K562 (cell line): ENCODE measurements around the gene ARHGEF17.

Source experiments
- GABPA ChIP-seq: fragments of 200-800 bp; sonication (Bioruptor generic); conservative IDR thresholded peaks from 2 replicates; pipeline ENCODE4 v1.6.1; 2016; ENCODE audit warnings: low read depth, missing genetic modification characterization, missing compliant biosample characterization
- NFE2L1 ChIP-seq: fragments of 450-650 bp; IDR thresholded peaks from 2 replicates; pipeline ENCODE4 v1.6.1; 2016; ENCODE audit warnings: missing genetic modification characterization, low read depth, mild to moderate bottlenecking, missing compliant biosample characterization, moderate library complexity, borderline replicate concordance
- PHF8 ChIP-seq: fragments of 200-600 bp; sonication (generic); IDR thresholded peaks from 2 replicates; pipeline ENCODE4 v1.6.1; 2012; ENCODE audit warnings: mixed run types, mild to moderate bottlenecking, inconsistent platforms, low read length, moderate library complexity, borderline replicate concordance
- POLR2AphosphoS5 ChIP-seq: IDR thresholded peaks from 2 replicates; pipeline ENCODE4 v1.6.1; 2011; ENCODE audit warnings: mild to moderate bottlenecking, low read depth, low read length, moderate library complexity; ENCODE audit not compliant: control insufficient read depth, insufficient read depth
- ZNF23 ChIP-seq: fragments of 250-450 bp; sonication (Bioruptor Pico); IDR thresholded peaks from 2 replicates; pipeline ENCODE4 v1.4.0; 2020; ENCODE audit warnings: mild to moderate bottlenecking

GRCh38 chr11:73379189-73379880 lies 71.3 kb downstream of the ARHGEF17 start:
- TF ChIP-seq GABPA (no peak), ZNF23 (CRISPR knock-in tag) (no peak), NFE2L1 (tag) (no peak), PHF8 (no peak), POLR2AphosphoS5 (no peak)
